ENCODE results near the gene NIFK. TPM values are rescaled to one million over a fixed set of nuclear protein-coding genes. Genes with fewer than 3 reads are reported as not detected.

The NIFK gene
- total RNA-seq (2014; rRNA removed): 55.7 and 84.9 TPM in 2 replicates
- polyA plus RNA-seq (2012): 25.4 TPM

DNA sequence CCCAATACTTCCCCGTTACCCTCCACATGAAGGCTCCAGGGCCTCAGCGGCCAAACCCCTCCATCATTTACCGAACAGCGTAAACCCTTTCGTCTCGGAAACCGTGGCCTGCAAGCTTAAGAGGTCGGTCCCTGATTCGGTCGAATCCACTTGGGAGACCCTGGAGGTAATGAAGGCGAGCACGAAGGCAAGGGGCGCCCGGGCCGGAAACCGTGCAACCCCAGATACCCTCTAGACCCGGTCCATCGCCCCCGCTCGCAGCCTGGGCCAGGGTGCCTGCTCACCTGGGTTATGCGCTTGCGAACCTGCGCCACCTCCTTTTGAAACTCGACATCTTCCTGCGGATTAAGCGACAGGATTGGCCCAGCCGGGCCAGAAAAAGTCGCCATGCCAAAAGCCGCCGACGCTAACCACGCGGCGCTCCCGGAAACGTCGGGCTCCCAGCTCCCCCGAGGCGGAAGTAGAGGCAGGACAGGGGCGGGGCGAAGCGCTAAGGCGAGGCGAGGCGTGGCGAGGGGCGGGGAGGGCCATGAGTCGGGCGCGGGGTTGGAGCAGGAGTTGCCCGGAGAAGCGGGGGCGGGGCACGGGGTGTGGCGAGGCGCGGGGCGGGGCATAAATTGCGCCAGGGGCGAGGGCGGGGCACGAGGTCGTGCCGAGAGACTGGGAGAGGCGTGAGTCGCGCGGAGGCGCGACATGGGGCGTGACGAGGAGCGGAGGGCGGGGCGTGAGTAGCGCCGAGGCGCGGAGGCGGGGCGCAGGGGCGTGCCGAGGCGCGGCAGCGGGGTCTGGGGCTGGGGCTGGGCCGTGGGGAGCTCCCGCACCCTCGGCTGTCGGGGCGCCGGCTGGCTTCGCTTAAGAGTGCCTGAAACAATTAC, at the start of gene NIFK:
Gene NIFK, minus strand, starts transcription at position 414 of the 875 bp plus-strand sequence. Its CDS starts 25 bp downstream, at position 389.
- peak; percentile 96 for DNase-seq (ENCODE audit: low read depth)

- no peak for DNase-seq (ENCODE audit: low read depth)
Observed at GRCh38 chr2:121783180-121783579, 46.5 kb upstream of the NIFK start.

- no peak for DNase-seq (ENCODE audit: low read depth)
Observed at GRCh38 chr2:121778741-121779487, 42.2 kb upstream of the NIFK start.

GRCh38 chr2:121777699-121778058, 41.0 kb upstream of the NIFK start:
- no peak for DNase-seq (ENCODE audit: low read depth)

DNA sequence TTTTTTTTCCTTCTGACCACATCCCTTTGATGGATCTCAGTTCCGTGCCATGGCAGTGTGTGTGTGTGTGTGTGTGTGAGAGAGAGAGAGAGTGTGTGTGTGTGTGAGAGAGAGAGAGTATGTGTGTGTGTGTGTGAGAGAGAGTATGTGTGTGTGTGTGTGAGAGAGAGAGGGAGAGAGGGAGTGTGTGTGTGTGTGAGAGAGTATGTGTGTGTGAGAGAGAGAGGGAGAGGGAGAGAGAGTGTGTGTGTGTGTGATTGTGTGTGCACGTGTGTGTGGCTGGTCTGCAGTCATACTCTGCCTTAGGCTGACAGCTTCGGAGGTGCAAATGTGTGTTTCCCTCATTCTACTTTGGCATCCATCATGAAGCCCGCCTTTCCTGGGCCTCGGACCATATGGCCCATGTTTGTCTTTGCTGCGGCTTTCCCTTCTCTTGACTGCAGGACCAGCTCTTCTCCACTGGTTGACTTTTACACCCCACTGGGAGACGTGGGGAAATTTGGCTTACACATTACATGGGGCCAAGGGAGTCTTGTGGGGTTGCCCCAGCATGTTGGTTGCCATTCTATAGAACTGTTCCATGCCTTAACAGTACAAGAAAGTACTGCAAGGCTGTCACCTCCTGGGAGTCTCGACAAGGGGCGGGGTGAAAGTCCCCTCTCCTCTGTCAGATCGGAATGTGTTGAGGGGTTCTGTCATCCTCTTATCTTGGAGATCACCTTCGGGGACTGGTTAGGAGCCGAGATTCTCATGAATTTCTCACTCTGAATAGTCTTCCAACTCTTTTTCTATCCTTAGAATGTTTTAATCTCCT, 40.4 kb upstream of the NIFK start:
- no peak for DNase-seq (ENCODE audit: low read depth)

- DNase-seq (ENCODE audit: low read depth): no peak
Observed at GRCh38 chr2:121776361-121776760, 39.7 kb upstream of the NIFK start.

DNA sequence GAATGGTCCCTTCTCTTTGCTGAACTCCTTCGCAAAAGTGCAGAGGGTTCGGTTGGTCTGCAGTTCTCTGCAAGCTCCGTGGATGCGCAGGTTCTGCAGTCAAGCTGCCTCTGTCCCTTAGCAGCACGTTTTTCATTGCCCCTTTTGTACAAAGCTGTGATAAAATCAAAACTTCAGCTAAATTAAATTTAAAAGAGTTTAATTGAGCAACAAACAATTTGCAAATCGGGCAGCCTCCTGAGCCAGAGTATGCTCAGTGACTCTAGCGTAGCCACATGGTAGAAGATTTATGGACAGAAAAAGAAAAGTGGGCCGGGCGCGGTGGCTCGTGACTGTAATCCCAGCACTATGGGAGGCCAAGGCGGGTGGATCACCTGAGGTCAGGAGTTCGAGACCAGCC, 37.6 kb upstream of the NIFK start:
- DNase-seq (ENCODE audit: low read depth): no peak

- peak; percentile 26 for DNase-seq (ENCODE audit: low read depth)
Observed at GRCh38 chr2:121771976-121772742, 35.5 kb upstream of the NIFK start.

GRCh38 chr2:121768143-121768755, 31.6 kb upstream of the NIFK start:
- DNase-seq (ENCODE audit: low read depth): no peak

- no peak for DNase-seq (ENCODE audit: low read depth)
Observed at GRCh38 chr2:121766624-121767023, 29.9 kb upstream of the NIFK start.

- DNase-seq (ENCODE audit: low read depth): no peak
Observed at GRCh38 chr2:121764681-121765228, 28.1 kb upstream of the NIFK start.

GRCh38 chr2:121755237-121756111, 18.8 kb upstream of the NIFK start, which contains the start of gene TSN:
TSS of gene TSN (plus strand) at chr2:121755651. CDS start at chr2:121755780, 129 bp downstream.
- DNase-seq (ENCODE audit: low read depth): peak; percentile 95

GRCh38 chr2:121754851-121755236, 18.2 kb upstream of the NIFK start:
- DNase-seq (ENCODE audit: low read depth): no peak

GRCh38 chr2:121748202-121748601, 11.5 kb upstream of the NIFK start:
- DNase-seq (ENCODE audit: low read depth): peak; percentile 34

- DNase-seq (ENCODE audit: low read depth): no peak
Observed at GRCh38 chr2:121746071-121746578, 9.4 kb upstream of the NIFK start.

GRCh38 chr2:121741450-121741849, 4.8 kb upstream of the NIFK start:
- DNase-seq (ENCODE audit: low read depth): no peak

GRCh38 chr2:121740973-121741372, 4.3 kb upstream of the NIFK start:
- no peak for DNase-seq (ENCODE audit: low read depth)

- DNase-seq (ENCODE audit: low read depth): no peak
Observed at GRCh38 chr2:121736140-121736461, 574 bp downstream of the NIFK start.

GRCh38 chr2:121735518-121736074, 1.1 kb downstream of the NIFK start:
- no peak for DNase-seq (ENCODE audit: low read depth)
